ENCODE measurements around the gene DNM3. TPM values are rescaled to one million over a fixed set of nuclear protein-coding genes. Genes with fewer than 3 reads are reported as not detected.
A peak's percentile ranks its signal among the peaks of the same experiment; 100 is the strongest.

Gene DNM3
- total and polyA plus RNA-seq, 10 of the 15 experiments (the other 5 are each of a cell fraction or from before 2014, with no cell fraction given): 0.03 to 1.5 (median 0.08) TPM; not detected in 3

- POLR2A ChIA-PET: interaction anchor here (0.6 to 1.0 kb wide), 2 partner anchors 9 to 196 kb away, joined by 3 read pairs; no protein-coding TSS in a partner anchor
- peak overlapping the region; percentile 46 for H3K4me2 ChIP-seq (ENCODE audit: control insufficient read depth, insufficient read depth)
- H3K4me1 ChIP-seq (ENCODE audit: control insufficient read depth, insufficient read depth, low read length): peaks cover 3% of the 10 kb centered on the region; the same call in 1 of the 2 replicates
- H3K9me3 ChIP-seq (replicated peaks; ENCODE audit: control insufficient read depth, insufficient read depth, low read length): no peaks in the 10 kb centered on the region; the same call in 2 of the 3 replicates
- peak; percentile 31 for FAIRE-seq
- intact Hi-C loops (cut with micrococcal nuclease; ENCODE audit: unreplicated experiment) (no loop called here), in situ Hi-C loops (cut with MboI) (no loop called here)
- H3K4me3 ChIP-seq: no peak overlapping the region
- H3K79me2 ChIP-seq (ENCODE audit: control insufficient read depth, insufficient read depth, low read length): no peaks in the 10 kb centered on the region
- H3K27ac ChIP-seq (ENCODE audit: control insufficient read depth, insufficient read depth): peak overlapping the region; percentile 44
- 7% methylated on average over 1 of the region's 1 CpG for WGBS (ENCODE audit: insufficient coverage, insufficient replicate concordance, low lambda C conversion rate, missing lambda C conversion rate)
- peak; percentile 97 for ATAC-seq
- H3K36me3 ChIP-seq (ENCODE audit: control insufficient read depth in 2 of 2, insufficient read depth in 2 of 2, low read length in 1 of 2): no peaks in the 10 kb centered on the region
- no peaks in the 10 kb centered on the region for H3K27me3 ChIP-seq (replicated peaks in 1 of 2; ENCODE audit: control insufficient read depth in 2 of 2, insufficient read depth in 2 of 2, low read length in 1 of 2)
- SMC1A ChIA-PET (ENCODE audit: uncharacterized antibody, unreplicated experiment): interaction anchor here (0.7 to 1.8 kb wide), 9 partner anchors 10 to 278 kb away, joined by 3 to 8 read pairs (median 5); no protein-coding TSS in a partner anchor
- RAD21 ChIA-PET (ENCODE audit: unreplicated experiment): interaction anchor here (0.8 to 1.6 kb wide), 5 partner anchors 61 to 281 kb away, joined by 3 to 7 read pairs (median 5); no protein-coding TSS in a partner anchor
- BruUV-seq (replicated peaks): no TSS peak
- DNase-seq (ENCODE audit: low read depth, low spot score): peak; percentile 65
- TF ChIP-seq IKZF1 (conservative IDR thresholded peaks at IDR 0.05): peak; percentile 37; the same call in 1 of the 2 replicates
- no peak for TF ChIP-seq E2F4 (IDR thresholded peaks at IDR 0.05; ENCODE audit: low read depth, low read length)
- TF ChIP-seq GATAD2B (conservative IDR thresholded peaks at IDR 0.05; ENCODE audit: low read depth): 0 out of 2 replicates have a peak, but pooled peaks have one; percentile 37
- TF ChIP-seq ZNF687 (IDR thresholded peaks at IDR 0.05): peak; percentile 42; the same call in 1 of the 2 replicates
- TF ChIP-seq CTCF (IDR thresholded peaks at IDR 0.05 in 2 of 3, conservative IDR thresholded peaks at IDR 0.05 in 1 of 3; ENCODE audit: control insufficient read depth in 2 of 3, extremely low read depth in 1 of 3, insufficient read depth in 1 of 3, low read depth in 3 of 3, low read length in 3 of 3): no peak
- peak; percentile 67; the same call in 1 of the 2 replicates for TF ChIP-seq RUNX3 (IDR thresholded peaks at IDR 0.05; ENCODE audit: low read length)
- no peak for TF ChIP-seq NFXL1 (IDR thresholded peaks at IDR 0.05; ENCODE audit: borderline replicate concordance)
- TF ChIP-seq CEBPB (IDR thresholded peaks at IDR 0.05; ENCODE audit: borderline replicate concordance in 1 of 2, low read depth in 2 of 2, low read length in 2 of 2): no peak
- peak; percentile 52; the same call in 1 of the 2 replicates for TF ChIP-seq MTA2 (IDR thresholded peaks at IDR 0.05; ENCODE audit: low read depth)
- TF ChIP-seq SMAD5 (IDR thresholded peaks at IDR 0.05; ENCODE audit: low read depth): no peak
- peak; percentile 24 to 30; a peak in 2 of 4 replicates for TF ChIP-seq IKZF2 (IDR thresholded peaks at IDR 0.05)
- CTCF ChIA-PET: interaction anchor here (0.6 to 1.3 kb wide), 4 partner anchors 8 to 281 kb away, joined by 3 to 8 read pairs (median 4); no protein-coding TSS in a partner anchor
- H4K20me1 ChIP-seq (ENCODE audit: control insufficient read depth, insufficient read depth): no peaks in the 10 kb centered on the region
- H2AFZ ChIP-seq (ENCODE audit: control insufficient read depth, low read depth, low read length): peak overlapping the region; percentile 20; the same call in 1 of the 2 replicates
- no peak overlapping the region for H3K9ac ChIP-seq (ENCODE audit: control insufficient read depth, insufficient read depth, low read length)
Measured at GRCh38 chr1:172117800-172118199, 276.5 kb downstream of the DNM3 start.

Measured in GM12878 (cell line).